Measurements from ENCODE around the gene MORC4. TPM values are rescaled to one million over a fixed set of nuclear protein-coding genes. Genes with fewer than 3 reads are reported as not detected.

MORC4 gene
- total RNA-seq, 2 experiments from 2014 or later = 6.8 to 11.5 TPM

GRCh38 chrX:106999002-106999975, 723 bp downstream of the MORC4 start:
- H3K4me2 ChIP-seq (ENCODE audit: low read length) = peak overlapping the region; percentile 85
- peaks cover 9% of the 10 kb centered on the region for H3K4me1 ChIP-seq (ENCODE audit: insufficient read depth, low read length, poor library complexity, severe bottlenecking)
- POLR2A ChIA-PET = no interaction called here

GRCh38 chrX:106997611-106998010, 2.4 kb downstream of the MORC4 start:
- Histone ChIP-seq H2AFZ (ENCODE audit: low read length) (no peak overlapping the region), H3K36me3 (ENCODE audit: insufficient read depth, low read length) (no peaks in the 10 kb centered on the region; the same call in 1 of the 2 replicates), H3K79me2 (ENCODE audit: insufficient read depth, low read depth, low read length) (no peaks in the 10 kb centered on the region), H3K9me3 (ENCODE audit: low read length) (no peaks in the 10 kb centered on the region), H3K4me2 (ENCODE audit: low read length) (no peak overlapping the region), H3K4me3 (ENCODE audit: low read depth, low read length, poor library complexity, severe bottlenecking) (no peak overlapping the region), H3K9me2 (ENCODE audit: insufficient read depth, low read length) (no peaks in the 10 kb centered on the region), H4K20me1 (ENCODE audit: insufficient read depth, low read length) (no peaks in the 10 kb centered on the region), H3K4me1 (ENCODE audit: insufficient read depth, low read length, poor library complexity, severe bottlenecking) (peaks cover 9% of the 10 kb centered on the region), H3K27ac (ENCODE audit: low read depth, low read length, poor library complexity, severe bottlenecking) (no peak overlapping the region)
- ChIA-PET CTCF (ENCODE audit: unreplicated experiment) (no interaction called here), POLR2A (no interaction called here)
- no TSS peak for BruUV-seq (replicated peaks)
- no peak for TF ChIP-seq EZH2phosphoT487 (IDR thresholded peaks at IDR 0.05; ENCODE audit: borderline replicate concordance, low read depth, low read length)
- intact Hi-C loops (cut with micrococcal nuclease; ENCODE audit: unreplicated experiment) = loop anchor here (5.0 to 10.0 kb wide), 4 partner anchors 210 to 657 kb away; partner anchors contain the start of genes DNAAF6, FRMPD3, NUP62CL and PRPS1
- no peak for DNase-seq (ENCODE audit: low spot score)

More at GRCh38 chrX:106999002-106999975, 723 bp downstream of the MORC4 start:
- Histone ChIP-seq H3K27ac (ENCODE audit: low read depth, low read length, poor library complexity, severe bottlenecking) (peak overlapping the region; percentile 33), H2AFZ (ENCODE audit: low read length) (peak overlapping the region; percentile 86), H3K36me3 (ENCODE audit: insufficient read depth, low read length) (no peaks in the 10 kb centered on the region; the same call in 1 of the 2 replicates), H3K79me2 (ENCODE audit: insufficient read depth, low read depth, low read length) (no peaks in the 10 kb centered on the region), H4K20me1 (ENCODE audit: insufficient read depth, low read length) (no peaks in the 10 kb centered on the region), H3K4me3 (ENCODE audit: low read depth, low read length, poor library complexity, severe bottlenecking) (peak overlapping the region; percentile 78), H3K9me2 (ENCODE audit: insufficient read depth, low read length) (no peaks in the 10 kb centered on the region), H3K9me3 (ENCODE audit: low read length) (no peaks in the 10 kb centered on the region)
- intact Hi-C loops (cut with micrococcal nuclease; ENCODE audit: unreplicated experiment) = loop anchor here (5.0 to 10.0 kb wide), 4 partner anchors 208 to 656 kb away; partner anchors contain the start of genes DNAAF6, FRMPD3, NUP62CL and PRPS1
- CTCF ChIA-PET (ENCODE audit: unreplicated experiment) = interaction anchor here (0.5 kb wide), 1 partner anchor 275 kb away, joined by 3 read pairs; no protein-coding TSS in a partner anchor
- DNase-seq (ENCODE audit: low spot score) = peak; percentile 67
- no TSS peak for BruUV-seq (replicated peaks)
- no peak for TF ChIP-seq EZH2phosphoT487 (IDR thresholded peaks at IDR 0.05; ENCODE audit: borderline replicate concordance, low read depth, low read length)
- TF ChIP-seq CTCF (conservative IDR thresholded peaks at IDR 0.05; ENCODE audit: low read length) = peak; percentile 75

- H3K9me2 ChIP-seq (ENCODE audit: insufficient read depth, low read length) = no peaks in the 10 kb centered on the region
- ChIA-PET POLR2A (interaction anchor here (0.6 to 0.7 kb wide), 5 partner anchors 87 to 994 kb away, joined by 3 to 5 read pairs (median 3); no protein-coding TSS in a partner anchor), CTCF (ENCODE audit: unreplicated experiment) (no interaction called here)
- no peak overlapping the region for H2AFZ ChIP-seq (ENCODE audit: low read length)
- no peak overlapping the region for H3K4me3 ChIP-seq (ENCODE audit: low read depth, low read length, poor library complexity, severe bottlenecking)
- H3K36me3 ChIP-seq (ENCODE audit: insufficient read depth, low read length) = no peaks in the 10 kb centered on the region; the same call in 1 of the 2 replicates
- no peaks in the 10 kb centered on the region for H4K20me1 ChIP-seq (ENCODE audit: insufficient read depth, low read length)
- intact Hi-C loops (cut with micrococcal nuclease; ENCODE audit: unreplicated experiment) = loop anchor here (5.0 to 10.0 kb wide), 4 partner anchors 212 to 659 kb away; partner anchors contain the start of genes DNAAF6, FRMPD3, NUP62CL and PRPS1
- no peaks in the 10 kb centered on the region for H3K79me2 ChIP-seq (ENCODE audit: insufficient read depth, low read depth, low read length)
- BruUV-seq (replicated peaks) = no TSS peak
- peaks cover 9% of the 10 kb centered on the region for H3K4me1 ChIP-seq (ENCODE audit: insufficient read depth, low read length, poor library complexity, severe bottlenecking)
- DNase-seq (ENCODE audit: low spot score) = no peak
- H3K4me2 ChIP-seq (ENCODE audit: low read length) = no peak overlapping the region
- no peaks in the 10 kb centered on the region for H3K9me3 ChIP-seq (ENCODE audit: low read length)
- TF ChIP-seq EZH2phosphoT487 (IDR thresholded peaks at IDR 0.05; ENCODE audit: borderline replicate concordance, low read depth, low read length) (no peak), CTCF (conservative IDR thresholded peaks at IDR 0.05; ENCODE audit: low read length) (no peak)
- H3K27ac ChIP-seq (ENCODE audit: low read depth, low read length, poor library complexity, severe bottlenecking) = no peak overlapping the region
Measured at GRCh38 chrX:106995678-106996077, 4.3 kb downstream of the MORC4 start.

Measured in OCI-LY7 (cell line).